IMR-90 (cell line): Measurements from ENCODE around the gene C15orf39. TPM values are rescaled to one million over a fixed set of nuclear protein-coding genes. Genes with fewer than 3 reads are reported as not detected.

ENCODE experiments used
- ATAC-seq: fragments of 200-7000 bp; cut with Tn5 transposase; 2 replicates; pipeline ENCODE4 v1.9.1; 2020; ENCODE audit warnings: low read depth, mild to moderate bottlenecking, moderate library complexity
- BruUV-seq: library from RNA; stranded (reverse); fragments of 400-500 nt; replicated peaks from 2 replicates; lab custom pipeline; 2021; lab: Mats Ljungman, UMichigan
- CTCF ChIA-PET: fragments of 300-600 bp; formaldehyde crosslinking; extraction: SDS; loops from one replicate; lab custom pipeline; 2021; ENCODE audit warnings: antibody characterized with exemption; lab: Yijun Ruan, JAX
- POLR2A ChIA-PET: fragments of 300-600 bp; sonication (Branson Sonifier 250); formaldehyde crosslinking; loops from one replicate; lab custom pipeline; 2022; ENCODE audit warnings: antibody characterized with exemption; ENCODE audit not compliant: unreplicated experiment; lab: Charles Lee
- DNase-seq: peaks from one replicate; pipeline ENCODE4 v3.0.0; 2013
- H2AFZ ChIP-seq: replicated peaks from 2 replicates; pipeline ENCODE3; 2013; ENCODE audit warnings: low read length, mild to moderate bottlenecking; ENCODE audit not compliant: poor library complexity
- H2AK5ac ChIP-seq: 2 replicates; pipeline ENCODE4 v1.6.1; 2013; ENCODE audit warnings: low read depth, low read length, inconsistent platforms
- H2AK9ac ChIP-seq: replicated peaks from 2 replicates; pipeline ENCODE3; 2013; ENCODE audit warnings: mild to moderate bottlenecking, low read depth, low read length, moderate library complexity; ENCODE audit not compliant: poor library complexity
- H2BK120ac ChIP-seq: 2 replicates; pipeline ENCODE4 v1.6.1; 2013; ENCODE audit warnings: low read depth, low read length, inconsistent platforms
- H2BK15ac ChIP-seq: 3 replicates; pipeline ENCODE4 v1.6.1; 2013; ENCODE audit warnings: low read depth, low read length, inconsistent platforms
- H2BK20ac ChIP-seq: 2 replicates; pipeline ENCODE4 v1.6.1; 2013; ENCODE audit warnings: low read depth, mild to moderate bottlenecking, inconsistent platforms, low read length, moderate library complexity
- H2BK5ac ChIP-seq: 2 replicates; pipeline ENCODE4 v1.6.1; 2013; ENCODE audit warnings: mild to moderate bottlenecking, low read depth, low read length, inconsistent platforms; ENCODE audit not compliant: poor library complexity, severe bottlenecking
- H3K14ac ChIP-seq: replicated peaks from 2 replicates; pipeline ENCODE4 v1.6.1; 2013; ENCODE audit warnings: low read depth, low read length, inconsistent platforms
- H3K18ac ChIP-seq: 2 replicates; pipeline ENCODE4 v1.6.1; 2013; ENCODE audit warnings: low read depth, low read length, control low read depth
- H3K23ac ChIP-seq: 2 replicates; pipeline ENCODE4 v1.6.1; 2013; ENCODE audit warnings: low read depth, low read length, inconsistent platforms
- H3K27ac ChIP-seq: 2 replicates; pipeline ENCODE4 v1.5.1; 2013; ENCODE audit warnings: mild to moderate bottlenecking, control low read depth, low read length; ENCODE audit not compliant: insufficient read depth
- H3K27me3 ChIP-seq: 2 replicates; pipeline ENCODE4 v1.6.1; 2013; ENCODE audit warnings: low read length; ENCODE audit not compliant: control insufficient read depth, insufficient read depth
- H3K36me3 ChIP-seq: 2 replicates; pipeline ENCODE4 v1.6.1; 2013; ENCODE audit warnings: low read length, mixed read lengths; ENCODE audit not compliant: control insufficient read depth, insufficient read depth
- H3K4ac ChIP-seq: 2 replicates; pipeline ENCODE4 v1.6.1; 2013; ENCODE audit warnings: low read depth, low read length, inconsistent platforms
- H3K4me1 ChIP-seq: 2 replicates; pipeline ENCODE4 v1.6.1; 2013; ENCODE audit warnings: low read length, mixed read lengths; ENCODE audit not compliant: control insufficient read depth, insufficient read depth
- H3K4me2 ChIP-seq: 2 replicates; pipeline ENCODE4 v1.6.1; 2013; ENCODE audit warnings: low read depth, mild to moderate bottlenecking, control low read depth, low read length, moderate library complexity
- H3K4me3 ChIP-seq: 2 replicates; pipeline ENCODE4 v1.5.1; 2013; ENCODE audit warnings: low read depth, mild to moderate bottlenecking, control low read depth, low read length, moderate library complexity; ENCODE audit not compliant: insufficient read depth
- H3K56ac ChIP-seq: 2 replicates; pipeline ENCODE4 v1.6.1; 2013; ENCODE audit warnings: low read length, inconsistent platforms; ENCODE audit not compliant: insufficient read depth; ENCODE audit errors: extremely low read depth
- H3K79me1 ChIP-seq, 2 experiments: 2 replicates each; pipeline ENCODE4 v1.6.1; 2013; ENCODE audit warnings: low read length in 2 of 2, inconsistent platforms in 1 of 2, low read depth in 1 of 2
- H3K9ac ChIP-seq: 2 replicates; pipeline ENCODE4 v1.6.1; 2013; ENCODE audit warnings: low read depth, low read length, control low read depth
- H3K9me1 ChIP-seq: 2 replicates; pipeline ENCODE4 v1.6.1; 2013; ENCODE audit warnings: low read length, inconsistent platforms; ENCODE audit not compliant: insufficient read depth
- H3K9me3 ChIP-seq: 2 replicates; pipeline ENCODE4 v1.6.1; 2013; ENCODE audit warnings: low read length; ENCODE audit not compliant: control insufficient read depth, insufficient read depth
- H4K20me1 ChIP-seq: 2 replicates; pipeline ENCODE4 v1.6.1; 2013; ENCODE audit warnings: low read length, inconsistent platforms; ENCODE audit not compliant: insufficient read depth
- H4K5ac ChIP-seq: 2 replicates; pipeline ENCODE4 v1.6.1; 2013; ENCODE audit warnings: mild to moderate bottlenecking, low read depth, low read length, control low read depth
- H4K8ac ChIP-seq, 2 experiments: 2 replicates each; pipeline ENCODE4 v1.6.1; 2013; ENCODE audit warnings: low read depth in 2 of 2, low read length in 2 of 2, control low read depth in 1 of 2, inconsistent platforms in 1 of 2
- H4K91ac ChIP-seq: 2 replicates; pipeline ENCODE4 v1.6.1; 2013; ENCODE audit warnings: low read depth, low read length, inconsistent platforms; ENCODE audit not compliant: insufficient read depth
- BHLHE40 ChIP-seq: fragments of 150-350 bp; IDR thresholded peaks from 2 replicates; pipeline ENCODE4 v1.6.1; 2016; ENCODE audit warnings: mild to moderate bottlenecking, low read depth, low read length
- CEBPB ChIP-seq: IDR thresholded peaks from 2 replicates; pipeline ENCODE4 v1.6.1; 2012; ENCODE audit warnings: low read depth, low read length, improper control_type of control experiment
- CHD1 ChIP-seq: IDR thresholded peaks from 2 replicates; pipeline ENCODE4 v1.6.1; 2012; ENCODE audit warnings: low read depth, low read length, improper control_type of control experiment
- FOS ChIP-seq: fragments of 150-350 bp; IDR thresholded peaks from 2 replicates; pipeline ENCODE4 v1.6.1; 2016; ENCODE audit warnings: low read depth, low read length
- MAFK ChIP-seq: IDR thresholded peaks from 2 replicates; pipeline ENCODE4 v1.6.1; 2012; ENCODE audit warnings: low read depth, low read length, improper control_type of control experiment
- MAZ ChIP-seq: IDR thresholded peaks from 2 replicates; pipeline ENCODE4 v1.6.1; 2012; ENCODE audit warnings: low read depth, mild to moderate bottlenecking, low read length, improper control_type of control experiment, moderate library complexity, borderline replicate concordance
- NFE2L2 ChIP-seq: fragments of 150-350 bp; IDR thresholded peaks from 2 replicates; pipeline ENCODE4 v1.6.1; 2016; ENCODE audit warnings: low read depth, mild to moderate bottlenecking, low read length
- POLR2A ChIP-seq: IDR thresholded peaks from 2 replicates; pipeline ENCODE4 v1.6.1; 2012; ENCODE audit warnings: mild to moderate bottlenecking, low read depth, low read length
- RAD21 ChIP-seq: IDR thresholded peaks from 2 replicates; pipeline ENCODE4 v1.6.1; 2012; ENCODE audit warnings: low read length, improper control_type of control experiment
- RCOR1 ChIP-seq: IDR thresholded peaks from 2 replicates; pipeline ENCODE4 v1.6.1; 2012; ENCODE audit warnings: mild to moderate bottlenecking, low read length, improper control_type of control experiment; ENCODE audit not compliant: insufficient replicate concordance
- RFX5 ChIP-seq: IDR thresholded peaks from 2 replicates; pipeline ENCODE4 v1.8.0; 2012; ENCODE audit warnings: low read depth, mild to moderate bottlenecking, low read length, moderate library complexity
- SMC3 ChIP-seq: fragments of 150-350 bp; IDR thresholded peaks from 2 replicates; pipeline ENCODE4 v1.6.1; 2016; ENCODE audit warnings: low read depth, mild to moderate bottlenecking, antibody characterized with exemption, low read length, moderate library complexity
- WGBS, 2 experiments: methylation state at CpG; one replicate each; pipeline versions ENCODE4 v1.1.5 to v1.1.7; 2013; ENCODE audit warnings: missing lambda C conversion rate in 2 of 2; ENCODE audit not compliant: insufficient read length in 1 of 2; ENCODE audit errors: extremely low coverage in 2 of 2; 5-methylcytosine and 5-hydroxymethylcytosine counted together
- dilution Hi-C: fragments of 300-500 bp; cut with HindIII; formaldehyde crosslinking; loops from one replicate; pipeline ENCODE4 v1.14.3; 2018; ENCODE audit warnings: low sequenced_read_pairs; ENCODE audit not compliant: unreplicated experiment
- in situ Hi-C: fragments of 300-500 bp; cut with MboI; formaldehyde crosslinking; loops from 3 replicates; pipeline ENCODE4 v1.14.3; 2019; ENCODE audit warnings: low sequenced_read_pairs, inconsistent platforms, mixed read lengths
- intact Hi-C: fragments of 100-400 bp; cut with micrococcal nuclease; formaldehyde crosslinking; loops from 2 replicates; pipeline ENCODE4 v1.10.0; 2022
- polyA plus RNA-seq, 3 experiments: library from polyadenylated mRNA; depleted of rRNA; stranded (reverse); fragments of >200 nt; gene quantifications; 2 replicates each; pipeline ENCODE4 v1.2.3, GENCODE V29; 2012; ENCODE audit warnings: low replicate concordance in 1 of 3
- total RNA-seq: library from RNA; depleted of rRNA; stranded (reverse); fragments of >200 nt; gene quantifications from 2 replicates; pipeline ENCODE4 v1.2.3, GENCODE V29; 2012
- TF ChIP-seq, protein P1 (sequence below): fragments of 150-350 bp; IDR thresholded peaks from 2 replicates; pipeline ENCODE4 v1.6.1; 2017; ENCODE audit warnings: mild to moderate bottlenecking, antibody characterized with exemption, low read length, low read depth
- TF ChIP-seq, protein P2 (sequence below): fragments of 150-350 bp; IDR thresholded peaks from 2 replicates; pipeline ENCODE4 v1.6.1; 2016; ENCODE audit warnings: low read depth, mild to moderate bottlenecking, low read length, moderate library complexity, borderline replicate concordance
- TF ChIP-seq, protein P3 (sequence below): conservative IDR thresholded peaks from 2 replicates; pipeline ENCODE4 v1.5.1; 2012; ENCODE audit warnings: mild to moderate bottlenecking, low read depth, low read length, improper control_type of control experiment

C15orf39 gene
- total and polyA plus RNA-seq, 2 of the 4 experiments (the other 2 are of a cell fraction): 1.3 to 5.7 TPM

DNA sequence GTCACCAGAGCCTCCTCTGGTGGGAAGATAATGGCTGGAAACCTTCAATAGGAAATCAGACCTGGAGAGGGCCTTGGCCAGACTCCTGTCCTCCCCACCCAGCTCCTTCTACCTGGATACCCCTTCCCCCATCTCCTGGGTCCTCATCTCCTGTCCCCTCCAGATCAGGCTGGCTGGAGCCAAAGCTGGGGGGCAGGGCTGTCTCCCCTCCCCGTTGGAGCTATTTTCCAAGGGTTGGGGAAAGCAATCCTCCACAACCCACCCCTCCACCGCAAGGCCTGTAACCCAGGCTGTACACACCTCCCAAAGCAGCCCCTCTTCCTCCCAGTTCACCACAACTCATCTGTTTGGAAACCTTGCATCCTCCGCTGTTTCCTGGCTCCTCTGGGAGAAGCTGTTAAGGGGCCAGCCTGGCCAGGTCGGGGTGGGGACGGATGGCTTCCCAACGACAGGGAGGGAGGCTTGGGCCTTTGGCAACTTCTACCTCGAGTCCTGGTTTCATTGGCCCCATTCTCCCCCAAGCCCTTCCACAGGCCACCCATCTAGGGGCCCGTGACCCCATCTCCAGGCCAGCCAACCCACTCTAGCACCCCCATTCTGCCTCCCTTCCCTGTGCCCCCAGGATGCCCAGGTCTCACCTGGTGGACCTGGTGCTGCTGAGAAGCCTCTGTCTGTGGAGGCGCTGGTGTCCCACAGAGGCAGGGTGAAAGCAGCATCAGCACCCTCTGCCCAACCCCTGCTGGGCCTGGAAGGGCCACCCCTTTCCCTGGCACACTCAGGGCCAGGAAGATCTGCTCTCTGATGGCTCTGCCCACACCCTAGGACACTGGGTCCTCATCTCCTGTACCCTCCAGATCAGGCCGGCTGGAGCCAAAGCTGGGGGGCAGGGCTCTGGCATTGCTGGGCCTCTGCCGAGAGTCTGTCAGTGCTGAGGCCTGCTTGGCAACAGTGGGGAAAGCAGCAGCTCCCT, 34.4 kb downstream of the C15orf39 start:
- Histone ChIP-seq H4K91ac (no peak overlapping the region), H2AK5ac (no peak overlapping the region), H3K79me1 (no peaks in the 10 kb centered on the region), H3K4me1 (no peaks in the 10 kb centered on the region), H4K5ac (no peak overlapping the region), H2BK5ac (no peak overlapping the region), H3K9me3 (no peaks in the 10 kb centered on the region), H3K4ac (no peak overlapping the region), H3K27ac (no peak overlapping the region), H3K4me3 (no peak overlapping the region), H2AFZ (no peak overlapping the region), H2BK15ac (no peak overlapping the region), H3K56ac (no peak overlapping the region), H3K23ac (no peak overlapping the region), H2BK120ac (no peak overlapping the region), H3K14ac (no peak overlapping the region), H3K9me1 (no peaks in the 10 kb centered on the region), H3K36me3 (no peaks in the 10 kb centered on the region), H4K8ac (no peak overlapping the region), H3K4me2 (no peak overlapping the region), H2AK9ac (no peak overlapping the region), H3K27me3 (peaks cover 77% of the 10 kb centered on the region), H3K9ac (no peak overlapping the region), H4K20me1 (no peaks in the 10 kb centered on the region), H3K18ac (no peak overlapping the region), H2BK20ac (no peak overlapping the region)
- in situ Hi-C loops (no loop called here), dilution Hi-C loops (no loop called here), intact Hi-C loops (no loop called here)
- 40% methylated on average over 4 of the region's 11 CpGs; no CpG with 5 or more reads in 1 of the 2 experiments for WGBS, 2 experiments
- no peak for ATAC-seq
- DNase-seq: no peak
- no TSS peak for BruUV-seq
- POLR2A ChIA-PET: no interaction called here
- CTCF ChIA-PET: no interaction called here
- TF ChIP-seq, protein P1, sequence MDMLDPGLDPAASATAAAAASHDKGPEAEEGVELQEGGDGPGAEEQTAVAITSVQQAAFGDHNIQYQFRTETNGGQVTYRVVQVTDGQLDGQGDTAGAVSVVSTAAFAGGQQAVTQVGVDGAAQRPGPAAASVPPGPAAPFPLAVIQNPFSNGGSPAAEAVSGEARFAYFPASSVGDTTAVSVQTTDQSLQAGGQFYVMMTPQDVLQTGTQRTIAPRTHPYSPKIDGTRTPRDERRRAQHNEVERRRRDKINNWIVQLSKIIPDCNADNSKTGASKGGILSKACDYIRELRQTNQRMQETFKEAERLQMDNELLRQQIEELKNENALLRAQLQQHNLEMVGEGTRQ: no peak
- TF ChIP-seq MAZ: no peak
- no peak for TF ChIP-seq RAD21
- TF ChIP-seq FOS: no peak
- no peak for TF ChIP-seq MAFK
- TF ChIP-seq CHD1: no peak
- TF ChIP-seq, protein P2, sequence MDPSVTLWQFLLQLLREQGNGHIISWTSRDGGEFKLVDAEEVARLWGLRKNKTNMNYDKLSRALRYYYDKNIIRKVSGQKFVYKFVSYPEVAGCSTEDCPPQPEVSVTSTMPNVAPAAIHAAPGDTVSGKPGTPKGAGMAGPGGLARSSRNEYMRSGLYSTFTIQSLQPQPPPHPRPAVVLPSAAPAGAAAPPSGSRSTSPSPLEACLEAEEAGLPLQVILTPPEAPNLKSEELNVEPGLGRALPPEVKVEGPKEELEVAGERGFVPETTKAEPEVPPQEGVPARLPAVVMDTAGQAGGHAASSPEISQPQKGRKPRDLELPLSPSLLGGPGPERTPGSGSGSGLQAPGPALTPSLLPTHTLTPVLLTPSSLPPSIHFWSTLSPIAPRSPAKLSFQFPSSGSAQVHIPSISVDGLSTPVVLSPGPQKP: no peak
- no peak for TF ChIP-seq POLR2A
- TF ChIP-seq SMC3: no peak
- TF ChIP-seq NFE2L2: no peak
- no peak for TF ChIP-seq CEBPB
- TF ChIP-seq RCOR1: no peak
- no peak for TF ChIP-seq BHLHE40
- TF ChIP-seq RFX5: no peak
- TF ChIP-seq, protein P3, sequence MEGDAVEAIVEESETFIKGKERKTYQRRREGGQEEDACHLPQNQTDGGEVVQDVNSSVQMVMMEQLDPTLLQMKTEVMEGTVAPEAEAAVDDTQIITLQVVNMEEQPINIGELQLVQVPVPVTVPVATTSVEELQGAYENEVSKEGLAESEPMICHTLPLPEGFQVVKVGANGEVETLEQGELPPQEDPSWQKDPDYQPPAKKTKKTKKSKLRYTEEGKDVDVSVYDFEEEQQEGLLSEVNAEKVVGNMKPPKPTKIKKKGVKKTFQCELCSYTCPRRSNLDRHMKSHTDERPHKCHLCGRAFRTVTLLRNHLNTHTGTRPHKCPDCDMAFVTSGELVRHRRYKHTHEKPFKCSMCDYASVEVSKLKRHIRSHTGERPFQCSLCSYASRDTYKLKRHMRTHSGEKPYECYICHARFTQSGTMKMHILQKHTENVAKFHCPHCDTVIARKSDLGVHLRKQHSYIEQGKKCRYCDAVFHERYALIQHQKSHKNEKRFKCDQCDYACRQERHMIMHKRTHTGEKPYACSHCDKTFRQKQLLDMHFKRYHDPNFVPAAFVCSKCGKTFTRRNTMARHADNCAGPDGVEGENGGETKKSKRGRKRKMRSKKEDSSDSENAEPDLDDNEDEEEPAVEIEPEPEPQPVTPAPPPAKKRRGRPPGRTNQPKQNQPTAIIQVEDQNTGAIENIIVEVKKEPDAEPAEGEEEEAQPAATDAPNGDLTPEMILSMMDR: no peak
